ENCODE results near the gene SH3RF1. TPM values are rescaled to one million over a fixed set of nuclear protein-coding genes. Genes with fewer than 3 reads are reported as not detected.

The SH3RF1 gene
- total RNA-seq, 2 experiments from 2014 or later = 0.23 TPM; not detected in 1

- ChIA-PET CTCF (no interaction called here), POLR2A (no interaction called here)
- no peak overlapping the region for H3K4me3 Mint-ChIP-seq
- no peaks in the 10 kb centered on the region for H3K4me1 Mint-ChIP-seq
- DNase-seq = no peak
- H3K27ac Mint-ChIP-seq = no peak overlapping the region
- H3K9me3 Mint-ChIP-seq = peaks cover 6% of the 10 kb centered on the region
- H3K36me3 Mint-ChIP-seq (ENCODE audit: low read depth) = no peaks in the 10 kb centered on the region
- peaks cover 2% of the 10 kb centered on the region for H3K27me3 Mint-ChIP-seq
Observed at GRCh38 chr4:169094656-169095231, 176.0 kb downstream of the SH3RF1 start.

GRCh38 chr4:169092889-169093522 lies 177.8 kb downstream of the SH3RF1 start:
- peaks cover 6% of the 10 kb centered on the region for H3K9me3 Mint-ChIP-seq
- no peaks in the 10 kb centered on the region for H3K36me3 Mint-ChIP-seq (ENCODE audit: low read depth)
- DNase-seq = no peak
- H3K27me3 Mint-ChIP-seq = peaks cover 2% of the 10 kb centered on the region
- no peak overlapping the region for H3K27ac Mint-ChIP-seq
- CTCF ChIA-PET = interaction anchor here (0.6 kb wide), 1 partner anchor 10 kb away, joined by 3 read pairs; no protein-coding TSS in a partner anchor
- no peaks in the 10 kb centered on the region for H3K4me1 Mint-ChIP-seq
- POLR2A ChIA-PET = no interaction called here
- H3K4me3 Mint-ChIP-seq = no peak overlapping the region

GRCh38 chr4:169090484-169091215 lies 180.1 kb downstream of the SH3RF1 start:
- no peak for DNase-seq
- Mint-ChIP-seq H3K36me3 (ENCODE audit: low read depth) (no peaks in the 10 kb centered on the region), H3K27me3 (peaks cover 2% of the 10 kb centered on the region), H3K4me3 (no peak overlapping the region), H3K27ac (no peak overlapping the region), H3K4me1 (no peaks in the 10 kb centered on the region), H3K9me3 (peaks cover 6% of the 10 kb centered on the region)
- ChIA-PET CTCF (no interaction called here), POLR2A (no interaction called here)

GRCh38 chr4:169089004-169089403 lies 181.8 kb downstream of the SH3RF1 start:
- Mint-ChIP-seq H3K9me3 (peaks cover 6% of the 10 kb centered on the region), H3K27ac (no peak overlapping the region), H3K27me3 (no peaks in the 10 kb centered on the region), H3K36me3 (ENCODE audit: low read depth) (no peaks in the 10 kb centered on the region), H3K4me1 (no peaks in the 10 kb centered on the region), H3K4me3 (no peak overlapping the region)
- ChIA-PET CTCF (no interaction called here), POLR2A (no interaction called here)
- DNase-seq = no peak

- Mint-ChIP-seq H3K9me3 (no peaks in the 10 kb centered on the region), H3K27me3 (peaks cover 3% of the 10 kb centered on the region), H3K27ac (no peak overlapping the region), H3K4me1 (peaks cover 5% of the 10 kb centered on the region), H3K4me3 (no peak overlapping the region), H3K36me3 (ENCODE audit: low read depth) (no peaks in the 10 kb centered on the region)
- POLR2A ChIA-PET = no interaction called here
- CTCF ChIA-PET = no interaction called here
- no peak for DNase-seq
Observed at GRCh38 chr4:169084954-169085353, 185.8 kb downstream of the SH3RF1 start.

- H3K36me3 Mint-ChIP-seq (ENCODE audit: low read depth) = no peaks in the 10 kb centered on the region
- peaks cover 12% of the 10 kb centered on the region for H3K4me1 Mint-ChIP-seq
- H3K27ac Mint-ChIP-seq = no peak overlapping the region
- POLR2A ChIA-PET = no interaction called here
- H3K9me3 Mint-ChIP-seq = no peaks in the 10 kb centered on the region
- CTCF ChIA-PET = no interaction called here
- H3K27me3 Mint-ChIP-seq = peaks cover 7% of the 10 kb centered on the region
- H3K4me3 Mint-ChIP-seq = no peak overlapping the region
- DNase-seq = no peak
Observed at GRCh38 chr4:169080981-169081380, 189.8 kb downstream of the SH3RF1 start.

GRCh38 chr4:169079942-169080827 lies 190.6 kb downstream of the SH3RF1 start:
- Mint-ChIP-seq H3K27ac (no peak overlapping the region), H3K4me1 (peaks cover 12% of the 10 kb centered on the region), H3K4me3 (no peak overlapping the region), H3K9me3 (no peaks in the 10 kb centered on the region), H3K36me3 (ENCODE audit: low read depth) (no peaks in the 10 kb centered on the region), H3K27me3 (peaks cover 7% of the 10 kb centered on the region)
- ChIA-PET CTCF (no interaction called here), POLR2A (no interaction called here)
- no peak for DNase-seq

- CTCF ChIA-PET = no interaction called here
- H3K36me3 Mint-ChIP-seq (ENCODE audit: low read depth) = no peaks in the 10 kb centered on the region
- H3K27ac Mint-ChIP-seq = no peak overlapping the region
Observed at GRCh38 chr4:169074117-169074516, 196.6 kb downstream of the SH3RF1 start.

GRCh38 chr4:169071747-169072146 lies 199.0 kb downstream of the SH3RF1 start:
- no peak for DNase-seq
- Mint-ChIP-seq H3K9me3 (no peaks in the 10 kb centered on the region), H3K36me3 (ENCODE audit: low read depth) (no peaks in the 10 kb centered on the region), H3K27ac (no peak overlapping the region), H3K4me3 (no peak overlapping the region), H3K4me1 (peaks cover 3% of the 10 kb centered on the region), H3K27me3 (no peaks in the 10 kb centered on the region)
- ChIA-PET POLR2A (no interaction called here), CTCF (interaction anchor here (1.2 kb wide), 1 partner anchor 62 kb away, joined by 3 read pairs; the partner anchor contains the start of gene CBR4)

More at GRCh38 chr4:169074117-169074516, 196.6 kb downstream of the SH3RF1 start:
- POLR2A ChIA-PET = no interaction called here
- no peak for DNase-seq
- Mint-ChIP-seq H3K4me1 (no peaks in the 10 kb centered on the region), H3K9me3 (no peaks in the 10 kb centered on the region), H3K27me3 (no peaks in the 10 kb centered on the region), H3K4me3 (no peak overlapping the region)

- no peak overlapping the region for H3K27ac Mint-ChIP-seq
- CTCF ChIA-PET = no interaction called here
- POLR2A ChIA-PET = no interaction called here
- H3K9me3 Mint-ChIP-seq = no peaks in the 10 kb centered on the region
- peaks cover 3% of the 10 kb centered on the region for H3K4me1 Mint-ChIP-seq
- DNase-seq = no peak
- H3K36me3 Mint-ChIP-seq (ENCODE audit: low read depth) = no peaks in the 10 kb centered on the region
- H3K27me3 Mint-ChIP-seq = no peaks in the 10 kb centered on the region
- no peak overlapping the region for H3K4me3 Mint-ChIP-seq
Observed at GRCh38 chr4:169070895-169071218, 199.9 kb downstream of the SH3RF1 start.

- no peak overlapping the region for H3K27ac Mint-ChIP-seq
- H3K27me3 Mint-ChIP-seq = no peaks in the 10 kb centered on the region
- CTCF ChIA-PET = no interaction called here
- peaks cover 3% of the 10 kb centered on the region for H3K4me1 Mint-ChIP-seq
- no peaks in the 10 kb centered on the region for H3K9me3 Mint-ChIP-seq
- H3K4me3 Mint-ChIP-seq = no peak overlapping the region
- no peak for DNase-seq
- POLR2A ChIA-PET = no interaction called here
- no peaks in the 10 kb centered on the region for H3K36me3 Mint-ChIP-seq (ENCODE audit: low read depth)
Observed at GRCh38 chr4:169070071-169070894, 200.5 kb downstream of the SH3RF1 start.

- CTCF ChIA-PET = no interaction called here
- POLR2A ChIA-PET = no interaction called here
- Mint-ChIP-seq H3K27ac (no peak overlapping the region), H3K4me3 (no peak overlapping the region), H3K9me3 (no peaks in the 10 kb centered on the region), H3K4me1 (peaks cover 3% of the 10 kb centered on the region), H3K36me3 (ENCODE audit: low read depth) (no peaks in the 10 kb centered on the region), H3K27me3 (no peaks in the 10 kb centered on the region)
- DNase-seq = no peak
Observed at GRCh38 chr4:169068423-169068822, 202.3 kb downstream of the SH3RF1 start.

GRCh38 chr4:169066934-169067333 lies 203.8 kb downstream of the SH3RF1 start:
- Mint-ChIP-seq H3K4me1 (peaks cover 3% of the 10 kb centered on the region), H3K36me3 (ENCODE audit: low read depth) (no peaks in the 10 kb centered on the region), H3K27me3 (no peaks in the 10 kb centered on the region), H3K9me3 (no peaks in the 10 kb centered on the region), H3K27ac (no peak overlapping the region), H3K4me3 (no peak overlapping the region)
- ChIA-PET POLR2A (no interaction called here), CTCF (no interaction called here)
- no peak for DNase-seq
